ENCODE data around the gene CYP39A1. TPM values are rescaled to one million over a fixed set of nuclear protein-coding genes. Genes with fewer than 3 reads are reported as not detected.

Gene CYP39A1
- 1 to 10 TPM; 3.7 to 5.4 TPM for total RNA-seq
- long read RNA-seq, result 0 reads

- ATAC-seq, result peak; percentile 100
- DNase-seq, result peak; percentile 96
- intact Hi-C loops (cut with DNase I), result no loop called here
Measured at GRCh38 chr6:46652603-46653438, at the start of gene CYP39A1, which contains the start of gene SLC25A27. Gene CYP39A1 (minus strand): TSS chr6:46652818. CDS start chr6:46652582, 236 bp downstream. Gene SLC25A27 (plus strand): TSS chr6:46652975. CDS start chr6:46653193, 218 bp downstream.

DNA sequence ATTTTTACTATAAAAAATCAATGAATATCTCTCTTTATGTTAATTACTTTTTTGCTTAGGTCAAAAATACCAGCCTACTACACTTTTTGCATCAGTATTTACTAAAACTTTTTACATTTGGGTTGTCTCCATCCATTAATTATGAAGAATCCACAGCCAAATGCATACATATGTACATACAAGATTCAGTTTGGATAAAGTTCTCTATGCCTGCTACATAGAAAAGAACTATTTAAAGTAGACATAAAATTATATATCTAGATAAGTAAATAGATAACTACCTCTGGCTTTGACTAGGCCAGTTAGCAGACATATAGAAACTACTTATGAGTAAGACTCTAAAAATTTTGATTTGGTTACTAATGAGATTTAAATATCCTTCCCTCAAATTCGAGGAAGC lies 47.4 kb upstream of the CYP39A1 start:
- DNase-seq, result no peak
- intact Hi-C loops (cut with DNase I), result loop anchor here in 1 of 2 donors (10.0 kb wide), 1 partner anchor 85 kb away; no protein-coding TSS in a partner anchor
- no peak for ATAC-seq

GRCh38 chr6:46690911-46691451 lies 38.4 kb upstream of the CYP39A1 start:
- DNase-seq, result no peak
- no peak for ATAC-seq
- intact Hi-C loops (cut with DNase I), result no loop called here

DNA sequence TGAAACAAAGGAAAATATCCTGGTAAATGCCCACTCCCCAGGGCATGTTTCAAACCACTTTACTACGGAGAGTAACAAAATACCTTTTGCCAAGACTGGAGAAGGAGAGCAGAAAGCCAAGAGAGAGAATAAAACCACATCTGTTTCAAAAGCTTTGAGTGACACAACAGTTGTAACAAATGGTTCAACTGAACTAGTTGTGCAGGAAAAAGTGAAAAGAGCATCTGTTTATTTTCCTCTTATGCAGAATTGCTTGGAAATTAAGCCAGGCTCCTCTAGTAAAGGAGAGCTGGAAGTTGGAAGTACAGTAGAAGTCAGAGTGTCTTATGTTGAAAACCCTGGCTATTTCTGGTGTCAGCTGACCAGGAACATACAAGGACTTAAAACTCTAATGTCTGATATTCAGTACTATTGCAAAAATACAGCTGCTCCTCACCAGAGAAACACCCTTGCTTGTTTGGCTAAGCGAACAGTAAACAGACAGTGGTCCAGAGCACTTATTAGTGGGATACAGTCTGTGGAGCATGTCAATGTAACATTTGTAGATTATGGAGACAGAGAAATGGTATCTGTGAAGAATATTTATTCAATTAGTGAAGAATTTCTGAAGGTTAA lies 37.6 kb upstream of the CYP39A1 start:
- no peak for ATAC-seq
- DNase-seq, result no peak
- intact Hi-C loops (cut with DNase I), result no loop called here

- intact Hi-C loops (cut with DNase I), result no loop called here
- DNase-seq, result no peak
- no peak for ATAC-seq
Measured at GRCh38 chr6:46689657-46690056, 37.0 kb upstream of the CYP39A1 start.

- ATAC-seq, result no peak
- intact Hi-C loops (cut with DNase I), result no loop called here
- DNase-seq, result no peak
Measured at GRCh38 chr6:46688966-46689335, 36.3 kb upstream of the CYP39A1 start.

DNA sequence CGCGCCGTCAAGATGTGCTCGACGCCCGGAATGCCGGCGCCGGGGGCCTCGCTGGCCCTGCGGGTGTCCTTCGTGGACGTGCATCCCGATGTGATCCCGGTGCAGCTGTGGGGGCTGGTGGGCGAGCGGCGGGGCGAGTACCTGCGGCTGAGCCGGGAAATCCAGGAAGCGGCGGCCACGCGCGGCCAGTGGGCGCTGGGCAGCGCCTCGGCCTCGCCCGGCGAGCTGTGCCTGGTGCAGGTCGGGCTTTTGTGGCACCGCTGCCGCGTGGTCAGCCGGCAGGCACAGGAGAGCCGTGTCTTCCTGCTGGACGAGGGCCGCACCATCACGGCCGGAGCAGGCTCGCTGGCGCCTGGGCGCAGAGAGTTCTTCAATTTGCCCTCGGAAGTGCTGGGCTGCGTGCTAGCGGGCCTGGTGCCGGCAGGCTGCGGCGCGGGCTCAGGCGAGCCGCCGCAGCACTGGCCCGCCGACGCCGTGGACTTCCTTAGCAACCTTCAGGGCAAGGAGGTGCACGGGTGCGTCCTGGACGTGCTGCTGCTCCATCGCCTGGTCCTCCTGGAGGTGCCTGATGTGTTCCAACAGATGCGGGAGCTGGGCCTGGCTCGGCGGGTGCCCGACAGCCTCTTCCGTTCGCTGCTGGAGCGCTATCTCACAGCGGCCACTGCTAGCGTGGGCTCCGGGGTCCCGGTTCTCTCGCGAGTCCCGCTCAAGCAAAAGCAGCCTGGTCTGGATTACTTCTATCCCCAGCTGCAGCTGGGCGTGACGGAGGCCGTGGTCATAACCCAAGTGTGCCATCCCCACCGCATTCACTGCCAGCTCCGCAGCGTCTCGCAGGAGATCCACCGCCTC lies 35.7 kb upstream of the CYP39A1 start:
- ATAC-seq (peak in 1 of 2 donors; percentile 12), DNase-seq (peak; percentile 17)
- intact Hi-C loops (cut with DNase I), result no loop called here

- ATAC-seq (no peak), DNase-seq (peak; percentile 21)
- intact Hi-C loops (cut with DNase I), result no loop called here
Measured at GRCh38 chr6:46687619-46688097, 35.0 kb upstream of the CYP39A1 start, which contains the start of gene TDRD6. Gene TDRD6 (plus strand): TSS chr6:46687885. CDS start chr6:46688129, 244 bp downstream.

DNA sequence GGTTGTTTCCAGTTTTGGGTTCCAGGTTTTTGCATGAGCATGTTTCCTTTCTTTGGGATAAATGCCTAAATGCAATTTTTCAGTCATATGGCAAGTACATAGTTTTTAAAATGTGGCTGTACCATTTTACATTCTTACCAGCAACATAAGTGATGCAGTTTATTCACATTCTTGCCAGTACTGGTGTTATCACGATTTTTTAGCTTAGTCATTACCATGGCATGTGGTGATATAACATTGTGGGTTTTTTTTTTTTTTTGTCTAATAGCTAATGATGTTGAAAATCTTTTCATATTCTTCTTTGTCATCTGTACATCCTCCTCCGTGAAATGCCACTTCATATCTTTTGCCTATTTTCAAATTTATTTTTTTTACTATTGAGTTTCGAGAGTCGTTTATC lies 32.2 kb upstream of the CYP39A1 start:
- no peak for DNase-seq
- intact Hi-C loops (cut with DNase I), result no loop called here
- peak in 1 of 2 donors; percentile 56 for ATAC-seq

DNA sequence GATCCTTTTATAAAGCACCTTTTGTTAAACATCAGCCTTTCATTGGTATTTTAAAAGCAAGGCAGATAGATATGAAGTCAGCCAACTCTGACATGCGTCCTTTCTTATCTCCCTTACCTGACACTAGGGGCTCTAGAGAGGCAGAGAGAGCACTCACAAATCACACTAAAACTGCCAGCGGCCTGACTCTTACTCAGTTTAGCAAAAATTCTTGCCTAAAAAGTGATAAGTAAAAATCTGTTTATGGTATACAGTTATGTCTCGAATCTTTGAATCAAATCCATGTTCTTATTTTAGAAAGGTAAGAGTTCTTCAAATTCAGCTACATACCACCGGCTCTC lies 24.7 kb upstream of the CYP39A1 start:
- ATAC-seq (no peak), DNase-seq (no peak)
- intact Hi-C loops (cut with DNase I), result no loop called here

- intact Hi-C loops (cut with DNase I), result no loop called here
- no peak for DNase-seq
- no peak for ATAC-seq
Measured at GRCh38 chr6:46676604-46677313, 24.1 kb upstream of the CYP39A1 start.

- DNase-seq (no peak), ATAC-seq (no peak)
- intact Hi-C loops (cut with DNase I), result no loop called here
Measured at GRCh38 chr6:46674410-46674809, 21.8 kb upstream of the CYP39A1 start.

- DNase-seq, result no peak
- intact Hi-C loops (cut with DNase I), result no loop called here
Measured at GRCh38 chr6:46667377-46667776, 14.8 kb upstream of the CYP39A1 start.

GRCh38 chr6:46661483-46661882 lies 8.9 kb upstream of the CYP39A1 start:
- DNase-seq, result no peak
- ATAC-seq, result no peak
- intact Hi-C loops (cut with DNase I), result no loop called here

More at GRCh38 chr6:46667377-46667776, 14.8 kb upstream of the CYP39A1 start:
- ATAC-seq, result no peak

GRCh38 chr6:46657642-46658041 lies 5.0 kb upstream of the CYP39A1 start:
- no peak for ATAC-seq
- DNase-seq, result no peak
- intact Hi-C loops (cut with DNase I), result no loop called here

DNA sequence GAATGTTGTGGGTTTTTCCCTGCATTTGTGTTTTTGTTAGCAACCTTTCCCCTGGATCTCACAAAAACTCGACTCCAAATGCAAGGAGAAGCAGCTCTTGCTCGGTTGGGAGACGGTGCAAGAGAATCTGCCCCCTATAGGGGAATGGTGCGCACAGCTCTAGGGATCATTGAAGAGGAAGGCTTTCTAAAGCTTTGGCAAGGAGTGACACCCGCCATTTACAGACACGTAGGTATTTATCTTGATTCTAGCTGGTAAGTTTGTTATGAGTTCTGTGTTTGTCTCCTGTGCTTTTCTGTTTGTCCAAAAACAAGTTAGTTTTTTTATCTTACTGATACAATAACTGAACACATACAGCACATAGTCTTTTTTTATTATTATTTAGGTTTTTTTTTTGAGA lies 3.2 kb upstream of the CYP39A1 start:
- DNase-seq, result no peak
- intact Hi-C loops (cut with DNase I), result no loop called here
- no peak for ATAC-seq

- DNase-seq (no peak), ATAC-seq (no peak)
Measured at GRCh38 chr6:46653439-46654195, 999 bp upstream of the CYP39A1 start.

GRCh38 chr6:46652232-46652602 lies 401 bp downstream of the CYP39A1 start:
- ATAC-seq, result no peak
- DNase-seq, result no peak
- intact Hi-C loops (cut with DNase I), result no loop called here

More at GRCh38 chr6:46653439-46654195, 999 bp upstream of the CYP39A1 start:
- intact Hi-C loops (cut with DNase I), result no loop called here

Data from left cardiac atrium (tissue), 4 donors.